CD4-positive, alpha-beta T cell (primary cell): Measurements from ENCODE around the gene KCNK4. TPM values are rescaled to one million over a fixed set of nuclear protein-coding genes. Genes with fewer than 3 reads are reported as not detected.
A peak's percentile ranks its signal among the peaks of the same experiment; 100 is the strongest.
"Not testable (repeated sequence)": the region's sequence is repeated elsewhere in the genome, so short reads cannot be mapped to it uniquely, and the experiment has no call there.

Source experiments
- ATAC-seq: fragments of 200-7000 bp; cut with Tn5 transposase; one replicate; pipeline ENCODE4 v1.10.0; 2022; ENCODE audit warnings: mild to moderate bottlenecking; ENCODE audit not compliant: poor library complexity
- CTCF ChIA-PET: fragments of 350-600 bp; sonication (Branson Sonifier 250); formaldehyde crosslinking; loops from one replicate; lab custom pipeline; 2021; ENCODE audit warnings: antibody characterized with exemption, inconsistent platforms; lab: Charles Lee
- POLR2A ChIA-PET: fragments of 350-600 bp; sonication (Branson Sonifier 250); formaldehyde crosslinking; loops from one replicate; lab custom pipeline; 2021; ENCODE audit warnings: antibody characterized with exemption, inconsistent platforms; lab: Charles Lee
- DNase-seq, 14 experiments: peaks; one replicate each; pipeline ENCODE4 v3.0.0-alpha.2; 2013 to 2020; ENCODE audit warnings: mixed read lengths in 2 of 14
- H3K27ac ChIP-seq, 2 donors: one replicate each; pipeline versions ENCODE4 v1.5.1 to v1.7.0; 2013; ENCODE audit warnings: low read length in 2 of 2, low read depth in 1 of 2, mild to moderate bottlenecking in 1 of 2
- H3K27me3 ChIP-seq, 2 experiments: 1 replicate in 1 of 2; 2 replicates in 1 of 2; pipeline versions ENCODE4 v1.6.1 to v1.7.0; 2013; ENCODE audit warnings: low read length in 2 of 2, control low read depth in 1 of 2, mild to moderate bottlenecking in 1 of 2, moderate library complexity in 1 of 2; ENCODE audit not compliant: insufficient read depth in 2 of 2, control insufficient read depth in 1 of 2
- H3K36me3 ChIP-seq: one replicate; pipeline ENCODE4 v1.6.1; 2013; ENCODE audit warnings: low read length, control low read depth; ENCODE audit not compliant: insufficient read depth
- H3K4me1 ChIP-seq: one replicate; pipeline ENCODE4 v1.6.1; 2013; ENCODE audit warnings: low read length, control low read depth; ENCODE audit not compliant: insufficient read depth
- H3K4me3 ChIP-seq: one replicate; pipeline ENCODE4 v1.5.1; 2013; ENCODE audit warnings: mild to moderate bottlenecking, low read length, moderate library complexity
- H3K9me3 ChIP-seq, 2 experiments: 1 replicate in 1 of 2; 2 replicates in 1 of 2; pipeline versions ENCODE4 v1.6.1 to v1.7.0; 2013; ENCODE audit warnings: low read length in 2 of 2, mild to moderate bottlenecking in 2 of 2, control low read depth in 1 of 2, moderate library complexity in 1 of 2; ENCODE audit not compliant: control insufficient read depth in 1 of 2, insufficient read depth in 1 of 2
- H3K27ac Mint-ChIP-seq: one replicate; pipeline ENCODE4 v1.8.0; 2020; ENCODE audit warnings: mixed read lengths
- H3K27me3 Mint-ChIP-seq: one replicate; pipeline ENCODE4 v1.8.0; 2021; ENCODE audit warnings: mixed read lengths
- H3K36me3 Mint-ChIP-seq: one replicate; pipeline ENCODE4 v1.8.0; 2021; ENCODE audit warnings: low read depth, mixed read lengths
- H3K4me1 Mint-ChIP-seq: one replicate; pipeline ENCODE4 v1.8.0; 2021; ENCODE audit warnings: low read depth, mixed read lengths
- H3K4me3 Mint-ChIP-seq: one replicate; pipeline ENCODE4 v1.8.0; 2020; ENCODE audit warnings: mild to moderate bottlenecking, mixed read lengths
- H3K9me3 Mint-ChIP-seq: one replicate; pipeline ENCODE4 v1.8.0; 2020; ENCODE audit warnings: mixed read lengths
- CTCF ChIP-seq: fragments of 200-600 bp; IDR thresholded peaks from one replicate; pipeline ENCODE4 v1.8.0; 2022; ENCODE audit warnings: antibody characterized with exemption, mild to moderate bottlenecking
- intact Hi-C, 2 experiments: fragments of 100-400 bp; cut with DNase I in 1 of 2; cut with micrococcal nuclease in 1 of 2; formaldehyde crosslinking; loops; one replicate each; pipeline versions ENCODE4 v1.15.1 to v1.9.0; 2023 to 2025; cut with DNase I, micrococcal nuclease
- total RNA-seq, 174 experiments: library from RNA in 2 of 174; stranded (reverse) in 2 of 174; gene quantifications; one replicate each; pipeline ENCODE4 v1.2.3 and lab custom pipeline; 2021 to 2026

The KCNK4 gene
- total RNA-seq, 2 experiments from 2014 or later: 0.14 TPM; not detected in 1

GRCh38 chr11:64245401-64245796 is 45.7 kb upstream of the KCNK4 start:
- Mint-ChIP-seq H3K4me3 (peak overlapping the region; percentile 94), H3K4me1 (peaks cover 48% of the 10 kb centered on the region), H3K27ac (peak overlapping the region; percentile 82), H3K27me3 (no peaks in the 10 kb centered on the region), H3K36me3 (peaks cover 25% of the 10 kb centered on the region), H3K9me3 (no peaks in the 10 kb centered on the region)
- no peak for TF ChIP-seq CTCF
- DNase-seq (peak in 11 of 14 experiments; percentile 17 to 79 (median 52)), ATAC-seq (no peak)
- ChIA-PET POLR2A (interaction anchor here (1.0 to 6.2 kb wide), 13 partner anchors 10 to 1390 kb away, joined by 3 to 65 read pairs (median 13); partner anchors contain the start of genes BAD, DNAJC4, ESRRA and FERMT3), CTCF (interaction anchor here (0.6 to 3.9 kb wide), 7 partner anchors 10 to 60 kb away, joined by 3 to 15 read pairs (median 10); partner anchors contain the start of genes NUDT22, STIP1 and TRPT1)
- H3K36me3 ChIP-seq: peaks cover 10% of the 10 kb centered on the region
- intact Hi-C loops: no loop called here
- peak overlapping the region in 1 of 2 donors; percentile 48 for H3K27ac ChIP-seq
- no peaks in the 10 kb centered on the region for H3K9me3 ChIP-seq
- peaks cover 57% of the 10 kb centered on the region for H3K4me1 ChIP-seq
- no peaks in the 10 kb centered on the region for H3K27me3 ChIP-seq
- peak overlapping the region; percentile 64 for H3K4me3 ChIP-seq

- H3K4me1 Mint-ChIP-seq: peaks cover 42% of the 10 kb centered on the region
- H3K27me3 Mint-ChIP-seq: no peaks in the 10 kb centered on the region
- Histone ChIP-seq H3K9me3 (no peaks in the 10 kb centered on the region), H3K27ac (peak overlapping the region in 1 of 2 donors; percentile 48), H3K4me1 (peaks cover 59% of the 10 kb centered on the region), H3K4me3 (peak overlapping the region; percentile 64), H3K27me3 (no peaks in the 10 kb centered on the region), H3K36me3 (peaks cover 10% of the 10 kb centered on the region)
- peaks cover 19% of the 10 kb centered on the region for H3K36me3 Mint-ChIP-seq
- H3K4me3 Mint-ChIP-seq: peak overlapping the region; percentile 94
- no peaks in the 10 kb centered on the region for H3K9me3 Mint-ChIP-seq
- no peak for TF ChIP-seq CTCF
- H3K27ac Mint-ChIP-seq: peak overlapping the region; percentile 82
- intact Hi-C loops: no loop called here
- peak; percentile 20 to 89 (median 64) for DNase-seq
- ATAC-seq: no peak
- ChIA-PET CTCF (interaction anchor here (0.6 to 3.9 kb wide), 9 partner anchors 11 to 60 kb away, joined by 3 to 15 read pairs (median 8); partner anchors contain the start of genes NUDT22, STIP1 and TRPT1), POLR2A (interaction anchor here (0.6 to 6.2 kb wide), 17 partner anchors 10 to 1391 kb away, joined by 3 to 65 read pairs (median 5); partner anchors contain the start of genes BAD, DNAJC4, ESRRA and FERMT3)
Measured at GRCh38 chr11:64245797-64246620, 45.1 kb upstream of the KCNK4 start.

- H3K27ac Mint-ChIP-seq: peak overlapping the region; percentile 42
- H3K4me3 ChIP-seq: peak overlapping the region; percentile 90
Measured at GRCh38 chr11:64246621-64246870, 44.6 kb upstream of the KCNK4 start.

More at GRCh38 chr11:64246621-64246870, 44.6 kb upstream of the KCNK4 start:
- POLR2A ChIA-PET: interaction anchor here (0.8 to 6.2 kb wide), 12 partner anchors 14 to 261 kb away, joined by 3 to 65 read pairs (median 13); partner anchors contain the start of genes BAD, ESRRA, FERMT3 and GPR137
- Mint-ChIP-seq H3K4me1 (peaks cover 36% of the 10 kb centered on the region), H3K4me3 (peak overlapping the region; percentile 91), H3K36me3 (peaks cover 14% of the 10 kb centered on the region)
- peak; percentile 19 for ATAC-seq
- DNase-seq, H3K27ac ChIP-seq, H3K27me3 ChIP-seq, H3K27me3 Mint-ChIP-seq, H3K9me3 Mint-ChIP-seq, intact Hi-C loops, H3K9me3 ChIP-seq: not testable (repeated sequence)
- CTCF ChIA-PET: interaction anchor here (1.0 to 3.9 kb wide), 8 partner anchors 12 to 61 kb away, joined by 3 to 15 read pairs (median 9); partner anchors contain the start of genes NUDT22, STIP1 and TRPT1
- peaks cover 61% of the 10 kb centered on the region for H3K4me1 ChIP-seq
- peaks cover 10% of the 10 kb centered on the region for H3K36me3 ChIP-seq
